Measurements from ENCODE around the gene MAP7. TPM values are rescaled to one million over a fixed set of nuclear protein-coding genes. Genes with fewer than 3 reads are reported as not detected.
A peak's percentile ranks its signal among the peaks of the same experiment; 100 is the strongest.
"Not testable (repeated sequence)": the region's sequence is repeated elsewhere in the genome, so short reads cannot be mapped to it uniquely, and the experiment has no call there.

Gene MAP7
- total and polyA plus RNA-seq, 2 experiments from 2014 or later = 4.1 to 13.8 TPM

DNA sequence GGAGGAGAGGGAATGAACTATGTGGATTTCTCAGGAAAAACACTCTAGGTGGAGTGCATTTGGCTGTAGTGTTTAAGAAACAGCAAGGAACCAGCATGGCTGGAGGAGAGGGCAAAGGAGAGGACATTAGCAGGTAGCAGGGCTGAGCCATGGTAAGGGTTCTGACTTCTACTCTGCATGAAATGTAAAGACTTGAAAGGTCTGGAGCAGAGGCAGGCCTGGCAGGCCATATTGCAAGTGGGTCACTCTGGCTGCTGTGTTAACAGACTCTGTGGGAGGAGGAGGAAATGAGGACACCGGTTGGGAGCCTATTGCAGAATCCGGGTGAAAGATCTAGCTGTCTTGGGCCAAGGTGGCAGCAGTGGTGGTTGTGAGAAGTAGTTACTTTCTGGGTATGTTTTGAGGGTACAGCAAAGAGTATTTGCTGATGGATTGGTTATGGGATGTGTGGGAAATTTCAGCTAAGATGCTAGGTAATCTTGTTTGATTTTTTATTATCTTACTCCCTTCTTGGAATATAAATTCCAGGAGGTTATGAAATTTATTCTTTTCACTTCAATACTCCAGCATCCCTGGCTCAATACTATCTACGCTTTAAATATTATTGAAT lies 144.7 kb downstream of the MAP7 start:
- Histone ChIP-seq H3K9me3 (ENCODE audit: low read depth) (no peaks in the 10 kb centered on the region), H3K36me3 (no peaks in the 10 kb centered on the region), H3K4me1 (ENCODE audit: low read depth) (peaks cover 4% of the 10 kb centered on the region), H3K4me3 (no peak overlapping the region), H3K27me3 (no peaks in the 10 kb centered on the region), H3K27ac (no peak overlapping the region)
- DNase-seq (ENCODE audit: low read depth in 1 of 2, low spot score in 1 of 2) = peak in 1 of 2 donors; percentile 43
- TF ChIP-seq, protein P1, sequence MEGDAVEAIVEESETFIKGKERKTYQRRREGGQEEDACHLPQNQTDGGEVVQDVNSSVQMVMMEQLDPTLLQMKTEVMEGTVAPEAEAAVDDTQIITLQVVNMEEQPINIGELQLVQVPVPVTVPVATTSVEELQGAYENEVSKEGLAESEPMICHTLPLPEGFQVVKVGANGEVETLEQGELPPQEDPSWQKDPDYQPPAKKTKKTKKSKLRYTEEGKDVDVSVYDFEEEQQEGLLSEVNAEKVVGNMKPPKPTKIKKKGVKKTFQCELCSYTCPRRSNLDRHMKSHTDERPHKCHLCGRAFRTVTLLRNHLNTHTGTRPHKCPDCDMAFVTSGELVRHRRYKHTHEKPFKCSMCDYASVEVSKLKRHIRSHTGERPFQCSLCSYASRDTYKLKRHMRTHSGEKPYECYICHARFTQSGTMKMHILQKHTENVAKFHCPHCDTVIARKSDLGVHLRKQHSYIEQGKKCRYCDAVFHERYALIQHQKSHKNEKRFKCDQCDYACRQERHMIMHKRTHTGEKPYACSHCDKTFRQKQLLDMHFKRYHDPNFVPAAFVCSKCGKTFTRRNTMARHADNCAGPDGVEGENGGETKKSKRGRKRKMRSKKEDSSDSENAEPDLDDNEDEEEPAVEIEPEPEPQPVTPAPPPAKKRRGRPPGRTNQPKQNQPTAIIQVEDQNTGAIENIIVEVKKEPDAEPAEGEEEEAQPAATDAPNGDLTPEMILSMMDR (IDR thresholded peaks at IDR 0.05; ENCODE audit: low read depth, low read length) = no peak

- H3K4me1 ChIP-seq (ENCODE audit: low read depth) = peaks cover 4% of the 10 kb centered on the region
- TF ChIP-seq, protein P1 (IDR thresholded peaks at IDR 0.05; ENCODE audit: low read depth, low read length) = no peak
- no peaks in the 10 kb centered on the region for H3K36me3 ChIP-seq
- no peak for DNase-seq (ENCODE audit: low read depth in 1 of 2, low spot score in 1 of 2)
- H3K27ac ChIP-seq = no peak overlapping the region
- no peaks in the 10 kb centered on the region for H3K9me3 ChIP-seq (ENCODE audit: low read depth)
- no peak overlapping the region for H3K4me3 ChIP-seq
- no peaks in the 10 kb centered on the region for H3K27me3 ChIP-seq
Measured at GRCh38 chr6:136404627-136405419, 145.4 kb downstream of the MAP7 start.

DNA sequence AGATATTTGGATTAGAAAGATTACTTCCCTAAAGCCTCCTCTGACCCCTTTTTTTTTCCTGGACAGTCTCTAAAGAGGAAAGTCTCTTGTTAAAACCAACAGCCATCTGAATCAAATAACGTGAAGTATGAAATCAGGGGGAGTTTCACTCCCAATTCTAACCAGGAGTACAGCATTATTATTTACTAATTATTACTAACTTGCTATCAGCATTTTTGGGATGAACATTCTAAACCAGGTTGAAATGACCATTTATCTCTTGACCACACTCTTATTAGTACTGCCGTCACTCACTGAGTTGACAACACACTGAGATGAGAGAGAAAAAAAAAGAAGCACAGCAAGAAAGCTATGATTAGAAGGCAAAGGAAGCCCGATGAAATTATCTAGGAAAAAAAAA lies 146.2 kb downstream of the MAP7 start:
- no peaks in the 10 kb centered on the region for H3K27me3 ChIP-seq
- H3K9me3 ChIP-seq (ENCODE audit: low read depth) = no peaks in the 10 kb centered on the region
- H3K4me1 ChIP-seq (ENCODE audit: low read depth) = peaks cover 4% of the 10 kb centered on the region
- no peak overlapping the region for H3K4me3 ChIP-seq
- DNase-seq (ENCODE audit: low read depth in 1 of 2, low spot score in 1 of 2) = no peak
- TF ChIP-seq, protein P1 (IDR thresholded peaks at IDR 0.05; ENCODE audit: low read depth, low read length) = no peak
- H3K36me3 ChIP-seq = no peaks in the 10 kb centered on the region
- H3K27ac ChIP-seq = no peak overlapping the region

DNA sequence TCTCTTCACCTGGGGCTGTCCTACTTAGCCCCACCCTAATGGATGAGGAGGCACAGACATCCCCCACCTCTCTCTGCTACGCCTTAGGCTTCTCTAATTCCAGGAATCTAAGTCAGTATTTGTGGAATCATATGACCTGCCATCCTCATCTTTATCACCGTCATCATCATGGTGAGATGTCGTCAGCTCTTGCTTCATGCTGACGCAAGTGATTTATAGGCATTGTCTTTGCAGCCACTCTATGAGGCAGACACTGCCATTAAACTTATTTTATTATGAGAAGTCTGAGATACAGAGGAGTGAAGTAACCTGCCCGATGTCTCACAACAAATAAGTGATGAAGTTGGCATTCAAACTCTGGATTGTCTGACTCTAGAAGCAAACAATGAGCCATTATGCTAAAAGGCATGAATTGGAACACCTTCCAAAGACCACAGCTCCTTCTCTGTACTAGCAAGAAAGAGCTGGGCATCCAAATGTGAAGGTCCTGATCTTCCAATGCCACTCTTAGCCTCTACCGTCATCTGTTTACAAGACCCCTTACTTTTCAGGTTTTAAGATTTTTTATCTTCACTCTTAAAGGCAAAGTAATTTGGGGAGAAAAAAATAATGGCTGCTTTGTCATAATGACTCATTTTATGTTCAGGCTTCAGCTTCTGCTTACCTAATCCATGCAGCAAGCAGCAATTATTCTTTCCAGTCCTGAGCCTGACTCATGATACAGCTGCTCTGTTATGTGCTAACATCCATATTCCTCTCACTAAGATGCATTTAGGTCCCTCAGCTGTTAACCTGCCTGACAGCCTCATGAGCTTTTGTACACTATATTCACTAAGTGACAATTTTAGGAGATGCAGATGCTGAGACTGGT lies 146.9 kb downstream of the MAP7 start:
- no peaks in the 10 kb centered on the region for H3K27me3 ChIP-seq
- DNase-seq (ENCODE audit: low read depth in 1 of 2, low spot score in 1 of 2) = peak in 1 of 2 donors; percentile 86
- no peaks in the 10 kb centered on the region for H3K9me3 ChIP-seq (ENCODE audit: low read depth)
- TF ChIP-seq, protein P1 (IDR thresholded peaks at IDR 0.05; ENCODE audit: low read depth, low read length) = no peak
- no peak overlapping the region for H3K27ac ChIP-seq
- H3K4me1 ChIP-seq (ENCODE audit: low read depth) = peaks cover 4% of the 10 kb centered on the region
- H3K36me3 ChIP-seq = no peaks in the 10 kb centered on the region
- no peak overlapping the region for H3K4me3 ChIP-seq

DNA sequence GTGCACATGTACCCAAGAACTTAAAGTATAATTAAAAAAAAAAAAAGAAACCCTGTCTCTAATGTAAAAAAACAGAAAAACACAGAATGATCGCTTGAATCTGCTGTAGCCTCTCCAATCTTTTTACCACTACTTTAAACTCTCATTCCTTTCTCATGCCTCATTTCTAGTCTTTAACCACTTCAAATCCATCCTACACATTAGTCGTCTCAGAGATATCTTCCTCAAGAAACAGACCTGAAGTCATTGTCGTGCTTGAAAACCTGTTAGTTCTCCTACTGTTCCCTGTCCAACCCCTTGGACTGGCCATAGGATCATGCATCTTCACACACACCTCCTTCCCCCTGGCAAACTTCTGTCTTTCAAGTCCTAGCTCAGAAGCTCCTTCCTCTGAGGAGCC lies 148.5 kb downstream of the MAP7 start:
- Histone ChIP-seq H3K9me3 (ENCODE audit: low read depth) (no peaks in the 10 kb centered on the region), H3K27ac (no peak overlapping the region), H3K4me1 (ENCODE audit: low read depth) (peaks cover 4% of the 10 kb centered on the region), H3K36me3 (no peaks in the 10 kb centered on the region), H3K27me3 (no peaks in the 10 kb centered on the region), H3K4me3 (no peak overlapping the region)
- no peak for DNase-seq (ENCODE audit: low read depth in 1 of 2, low spot score in 1 of 2)
- TF ChIP-seq, protein P1 (IDR thresholded peaks at IDR 0.05; ENCODE audit: low read depth, low read length) = no peak

- not testable (repeated sequence) for H3K27ac ChIP-seq; H3K4me1 ChIP-seq (ENCODE audit: low read depth); H3K27me3 ChIP-seq; H3K4me3 ChIP-seq; DNase-seq (ENCODE audit: low read depth in 1 of 2, low spot score in 1 of 2); H3K36me3 ChIP-seq; H3K9me3 ChIP-seq (ENCODE audit: low read depth)
Measured at GRCh38 chr6:136401236-136401635, 149.0 kb downstream of the MAP7 start.
